K562 (cell line): ENCODE measurements around the gene SLC26A2. TPM values are rescaled to one million over a fixed set of nuclear protein-coding genes. Genes with fewer than 3 reads are reported as not detected.

ENCODE experiments used
- BACH1 ChIP-seq: fragments of 200-800 bp; sonication (Bioruptor generic); IDR thresholded peaks from 2 replicates; pipeline ENCODE4 v1.6.1; 2016; ENCODE audit warnings: missing genetic modification characterization, missing compliant biosample characterization
- BHLHE40 ChIP-seq: IDR thresholded peaks from 2 replicates; pipeline ENCODE4 v1.6.1; 2011; ENCODE audit warnings: low read length, improper control_type of control experiment
- FOXJ3 ChIP-seq: sonication (generic); formaldehyde crosslinking; IDR thresholded peaks from 2 replicates; pipeline ENCODE4 v1.4.0; 2020; ENCODE audit warnings: mild to moderate bottlenecking, missing genetic modification reagents
- HNRNPK ChIP-seq: fragments of 200-400 bp; formaldehyde crosslinking; IDR thresholded peaks from one replicate; pipeline ENCODE4 v1.6.1; 2018; ENCODE audit warnings: mild to moderate bottlenecking, low read depth, low read length; ENCODE audit not compliant: poor library complexity, severe bottlenecking
- KAT8 ChIP-seq: fragments of 450-650 bp; IDR thresholded peaks from 2 replicates; pipeline ENCODE4 v1.6.1; 2016; ENCODE audit warnings: low read depth, mild to moderate bottlenecking
- RBM25 ChIP-seq: fragments of 200-400 bp; formaldehyde crosslinking; IDR thresholded peaks from 2 replicates; pipeline ENCODE4 v1.6.1; 2018; ENCODE audit warnings: low read length, low read depth, moderate library complexity; ENCODE audit not compliant: severe bottlenecking
- SMC3 ChIP-seq: conservative IDR thresholded peaks from 2 replicates; pipeline ENCODE4 v1.6.1; 2011; ENCODE audit warnings: low read depth, low read length, improper control_type of control experiment; ENCODE audit not compliant: insufficient read depth
- SRSF9 ChIP-seq: fragments of 200-400 bp; formaldehyde crosslinking; IDR thresholded peaks from 2 replicates; pipeline ENCODE4 v1.6.1; 2017; ENCODE audit warnings: low read depth, low read length, borderline replicate concordance
- ZNF212 ChIP-seq: fragments of 450-650 bp; formaldehyde crosslinking; IDR thresholded peaks from 2 replicates; pipeline ENCODE4 v1.4.0; 2020; ENCODE audit warnings: mild to moderate bottlenecking
- polyA plus RNA-seq, 8 experiments: library from polyadenylated mRNA; depleted of rRNA in 4 of 8; stranded (reverse) in 5 of 8; unstranded in 3 of 8; fragments of >200 nt; fragmentation: Nextera tagmentation in 2 of 8; fragmentation: Illumina TruSeq in 1 of 8; extraction: Ambion mirVana in 2 of 8; extraction: Trizol in 1 of 8; gene quantifications; 2 replicates each; pipeline versions ENCODE4 v1.2.1 to v1.2.3, GENCODE V29; 2011 to 2014; ENCODE audit warnings: inconsistent platforms in 1 of 8, missing spikeins in 1 of 8
- total RNA-seq, 7 experiments: library from RNA; depleted of rRNA in 6 of 7; stranded (reverse); fragments of >200 nt in 6 of 7; fragmentation: Illumina TruSeq in 2 of 7; extraction: Trizol in 2 of 7; gene quantifications; 2 replicates each; pipeline versions ENCODE4 v1.2.1 to v1.2.3, GENCODE V29; 2011 to 2021; ENCODE audit warnings: low replicate concordance in 1 of 7
- TF ChIP-seq, protein P1 (sequence below): fragments of 200-800 bp; sonication (Bioruptor generic); IDR thresholded peaks from 2 replicates; pipeline ENCODE4 v1.6.1; 2017; ENCODE audit warnings: missing genetic modification characterization, missing compliant biosample characterization
- TF ChIP-seq, protein P2 (sequence below): IDR thresholded peaks from 2 replicates; pipeline ENCODE4 v1.6.1; 2012; ENCODE audit warnings: low read depth, low read length, improper control_type of control experiment, borderline replicate concordance
- TF ChIP-seq, protein P3 (sequence below): sonication (generic); formaldehyde crosslinking; IDR thresholded peaks from 2 replicates; pipeline ENCODE4 v1.8.0; 2022; ENCODE audit warnings: mild to moderate bottlenecking, missing genetic modification reagents
- TF ChIP-seq, protein P4 (sequence below): fragments of 450-650 bp; conservative IDR thresholded peaks from 2 replicates; pipeline ENCODE4 v1.6.1; 2016; ENCODE audit warnings: missing genetic modification characterization, low read depth, mild to moderate bottlenecking, control low read depth, missing compliant biosample characterization
- TF ChIP-seq, protein P5 (sequence below): fragments of 150-350 bp; IDR thresholded peaks from 2 replicates; pipeline ENCODE4 v1.6.1; 2014; ENCODE audit warnings: low read depth, mild to moderate bottlenecking, low read length, borderline replicate concordance

The SLC26A2 gene
- total and polyA plus RNA-seq, 9 of the 15 experiments (the other 6 are each of a cell fraction or from before 2014, with no cell fraction given) = 1.1 to 6.3 (median 3.6) TPM

DNA sequence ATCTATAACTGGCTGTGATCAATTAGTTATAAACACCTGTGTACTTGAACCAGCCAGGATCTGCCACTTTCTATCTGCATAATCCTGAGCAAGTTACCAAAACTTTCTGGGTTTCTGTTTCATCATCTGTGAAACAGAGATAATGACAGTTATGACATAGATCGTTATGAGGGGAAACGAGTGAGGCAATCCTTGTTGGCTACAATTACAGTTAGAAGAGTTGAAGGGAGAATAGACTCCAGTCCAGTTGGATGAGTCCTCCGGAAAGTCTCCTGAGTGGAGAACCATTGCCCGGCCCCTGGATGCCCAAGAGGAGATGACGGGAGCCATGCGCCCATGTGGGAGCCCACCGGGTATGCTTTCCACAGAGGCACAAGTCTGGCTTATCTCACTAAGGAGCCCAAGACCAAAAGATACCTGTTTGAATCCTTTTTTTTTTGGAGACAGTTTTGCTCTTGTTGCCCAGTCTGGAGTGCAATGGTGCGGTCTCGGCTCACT is 20.4 kb upstream of the SLC26A2 start (continued):
- TF ChIP-seq, protein P1, sequence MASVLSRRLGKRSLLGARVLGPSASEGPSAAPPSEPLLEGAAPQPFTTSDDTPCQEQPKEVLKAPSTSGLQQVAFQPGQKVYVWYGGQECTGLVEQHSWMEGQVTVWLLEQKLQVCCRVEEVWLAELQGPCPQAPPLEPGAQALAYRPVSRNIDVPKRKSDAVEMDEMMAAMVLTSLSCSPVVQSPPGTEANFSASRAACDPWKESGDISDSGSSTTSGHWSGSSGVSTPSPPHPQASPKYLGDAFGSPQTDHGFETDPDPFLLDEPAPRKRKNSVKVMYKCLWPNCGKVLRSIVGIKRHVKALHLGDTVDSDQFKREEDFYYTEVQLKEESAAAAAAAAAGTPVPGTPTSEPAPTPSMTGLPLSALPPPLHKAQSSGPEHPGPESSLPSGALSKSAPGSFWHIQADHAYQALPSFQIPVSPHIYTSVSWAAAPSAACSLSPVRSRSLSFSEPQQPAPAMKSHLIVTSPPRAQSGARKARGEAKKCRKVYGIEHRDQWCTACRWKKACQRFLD (CRISPR knock-in tag) = 0 out of 2 replicates have a peak, but pooled peaks have one; percentile 43
- TF ChIP-seq RBM25 = no peak
- no peak for TF ChIP-seq SMC3
- TF ChIP-seq ZNF212 = no peak
- TF ChIP-seq, protein P2, sequence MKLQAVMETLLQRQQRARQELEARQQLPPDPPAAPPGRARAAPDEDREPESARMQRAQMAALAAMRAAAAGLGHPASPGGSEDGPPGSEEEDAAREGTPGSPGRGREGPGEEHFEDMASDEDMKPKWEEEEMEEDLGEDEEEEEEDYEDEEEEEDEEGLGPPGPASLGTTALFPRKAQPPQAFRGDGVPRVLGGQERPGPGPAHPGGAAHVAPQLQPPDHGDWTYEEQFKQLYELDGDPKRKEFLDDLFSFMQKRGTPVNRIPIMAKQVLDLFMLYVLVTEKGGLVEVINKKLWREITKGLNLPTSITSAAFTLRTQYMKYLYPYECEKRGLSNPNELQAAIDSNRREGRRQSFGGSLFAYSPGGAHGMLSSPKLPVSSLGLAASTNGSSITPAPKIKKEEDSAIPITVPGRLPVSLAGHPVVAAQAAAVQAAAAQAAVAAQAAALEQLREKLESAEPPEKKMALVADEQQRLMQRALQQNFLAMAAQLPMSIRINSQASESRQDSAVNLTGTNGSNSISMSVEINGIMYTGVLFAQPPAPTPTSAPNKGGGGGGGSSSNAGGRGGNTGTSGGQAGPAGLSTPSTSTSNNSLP = peak; percentile 57
- no peak for TF ChIP-seq KAT8
- TF ChIP-seq, protein P3, sequence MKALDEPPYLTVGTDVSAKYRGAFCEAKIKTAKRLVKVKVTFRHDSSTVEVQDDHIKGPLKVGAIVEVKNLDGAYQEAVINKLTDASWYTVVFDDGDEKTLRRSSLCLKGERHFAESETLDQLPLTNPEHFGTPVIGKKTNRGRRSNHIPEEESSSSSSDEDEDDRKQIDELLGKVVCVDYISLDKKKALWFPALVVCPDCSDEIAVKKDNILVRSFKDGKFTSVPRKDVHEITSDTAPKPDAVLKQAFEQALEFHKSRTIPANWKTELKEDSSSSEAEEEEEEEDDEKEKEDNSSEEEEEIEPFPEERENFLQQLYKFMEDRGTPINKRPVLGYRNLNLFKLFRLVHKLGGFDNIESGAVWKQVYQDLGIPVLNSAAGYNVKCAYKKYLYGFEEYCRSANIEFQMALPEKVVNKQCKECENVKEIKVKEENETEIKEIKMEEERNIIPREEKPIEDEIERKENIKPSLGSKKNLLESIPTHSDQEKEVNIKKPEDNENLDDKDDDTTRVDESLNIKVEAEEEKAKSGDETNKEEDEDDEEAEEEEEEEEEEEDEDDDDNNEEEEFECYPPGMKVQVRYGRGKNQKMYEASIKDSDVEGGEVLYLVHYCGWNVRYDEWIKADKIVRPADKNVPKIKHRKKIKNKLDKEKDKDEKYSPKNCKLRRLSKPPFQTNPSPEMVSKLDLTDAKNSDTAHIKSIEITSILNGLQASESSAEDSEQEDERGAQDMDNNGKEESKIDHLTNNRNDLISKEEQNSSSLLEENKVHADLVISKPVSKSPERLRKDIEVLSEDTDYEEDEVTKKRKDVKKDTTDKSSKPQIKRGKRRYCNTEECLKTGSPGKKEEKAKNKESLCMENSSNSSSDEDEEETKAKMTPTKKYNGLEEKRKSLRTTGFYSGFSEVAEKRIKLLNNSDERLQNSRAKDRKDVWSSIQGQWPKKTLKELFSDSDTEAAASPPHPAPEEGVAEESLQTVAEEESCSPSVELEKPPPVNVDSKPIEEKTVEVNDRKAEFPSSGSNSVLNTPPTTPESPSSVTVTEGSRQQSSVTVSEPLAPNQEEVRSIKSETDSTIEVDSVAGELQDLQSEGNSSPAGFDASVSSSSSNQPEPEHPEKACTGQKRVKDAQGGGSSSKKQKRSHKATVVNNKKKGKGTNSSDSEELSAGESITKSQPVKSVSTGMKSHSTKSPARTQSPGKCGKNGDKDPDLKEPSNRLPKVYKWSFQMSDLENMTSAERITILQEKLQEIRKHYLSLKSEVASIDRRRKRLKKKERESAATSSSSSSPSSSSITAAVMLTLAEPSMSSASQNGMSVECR (CRISPR knock-in tag) = no peak
- no peak for TF ChIP-seq BHLHE40
- TF ChIP-seq SRSF9 = no peak
- no peak; the same call in 1 of the 2 replicates for TF ChIP-seq BACH1
- TF ChIP-seq FOXJ3 (CRISPR knock-in tag) = no peak
- no peak for TF ChIP-seq HNRNPK
- TF ChIP-seq, protein P4, sequence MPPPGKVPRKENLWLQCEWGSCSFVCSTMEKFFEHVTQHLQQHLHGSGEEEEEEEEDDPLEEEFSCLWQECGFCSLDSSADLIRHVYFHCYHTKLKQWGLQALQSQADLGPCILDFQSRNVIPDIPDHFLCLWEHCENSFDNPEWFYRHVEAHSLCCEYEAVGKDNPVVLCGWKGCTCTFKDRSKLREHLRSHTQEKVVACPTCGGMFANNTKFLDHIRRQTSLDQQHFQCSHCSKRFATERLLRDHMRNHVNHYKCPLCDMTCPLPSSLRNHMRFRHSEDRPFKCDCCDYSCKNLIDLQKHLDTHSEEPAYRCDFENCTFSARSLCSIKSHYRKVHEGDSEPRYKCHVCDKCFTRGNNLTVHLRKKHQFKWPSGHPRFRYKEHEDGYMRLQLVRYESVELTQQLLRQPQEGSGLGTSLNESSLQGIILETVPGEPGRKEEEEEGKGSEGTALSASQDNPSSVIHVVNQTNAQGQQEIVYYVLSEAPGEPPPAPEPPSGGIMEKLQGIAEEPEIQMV (tag) = no peak
- TF ChIP-seq, protein P5, sequence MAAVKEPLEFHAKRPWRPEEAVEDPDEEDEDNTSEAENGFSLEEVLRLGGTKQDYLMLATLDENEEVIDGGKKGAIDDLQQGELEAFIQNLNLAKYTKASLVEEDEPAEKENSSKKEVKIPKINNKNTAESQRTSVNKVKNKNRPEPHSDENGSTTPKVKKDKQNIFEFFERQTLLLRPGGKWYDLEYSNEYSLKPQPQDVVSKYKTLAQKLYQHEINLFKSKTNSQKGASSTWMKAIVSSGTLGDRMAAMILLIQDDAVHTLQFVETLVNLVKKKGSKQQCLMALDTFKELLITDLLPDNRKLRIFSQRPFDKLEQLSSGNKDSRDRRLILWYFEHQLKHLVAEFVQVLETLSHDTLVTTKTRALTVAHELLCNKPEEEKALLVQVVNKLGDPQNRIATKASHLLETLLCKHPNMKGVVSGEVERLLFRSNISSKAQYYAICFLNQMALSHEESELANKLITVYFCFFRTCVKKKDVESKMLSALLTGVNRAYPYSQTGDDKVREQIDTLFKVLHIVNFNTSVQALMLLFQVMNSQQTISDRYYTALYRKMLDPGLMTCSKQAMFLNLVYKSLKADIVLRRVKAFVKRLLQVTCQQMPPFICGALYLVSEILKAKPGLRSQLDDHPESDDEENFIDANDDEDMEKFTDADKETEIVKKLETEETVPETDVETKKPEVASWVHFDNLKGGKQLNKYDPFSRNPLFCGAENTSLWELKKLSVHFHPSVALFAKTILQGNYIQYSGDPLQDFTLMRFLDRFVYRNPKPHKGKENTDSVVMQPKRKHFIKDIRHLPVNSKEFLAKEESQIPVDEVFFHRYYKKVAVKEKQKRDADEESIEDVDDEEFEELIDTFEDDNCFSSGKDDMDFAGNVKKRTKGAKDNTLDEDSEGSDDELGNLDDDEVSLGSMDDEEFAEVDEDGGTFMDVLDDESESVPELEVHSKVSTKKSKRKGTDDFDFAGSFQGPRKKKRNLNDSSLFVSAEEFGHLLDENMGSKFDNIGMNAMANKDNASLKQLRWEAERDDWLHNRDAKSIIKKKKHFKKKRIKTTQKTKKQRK = no peak
